ENCODE results near the gene IL10RB.
A peak's percentile ranks its signal among the peaks of the same experiment; 100 is the strongest.
"Not testable (repeated sequence)": the region's sequence is repeated elsewhere in the genome, so short reads cannot be mapped to it uniquely, and the experiment has no call there.

Gene IL10RB

DNA sequence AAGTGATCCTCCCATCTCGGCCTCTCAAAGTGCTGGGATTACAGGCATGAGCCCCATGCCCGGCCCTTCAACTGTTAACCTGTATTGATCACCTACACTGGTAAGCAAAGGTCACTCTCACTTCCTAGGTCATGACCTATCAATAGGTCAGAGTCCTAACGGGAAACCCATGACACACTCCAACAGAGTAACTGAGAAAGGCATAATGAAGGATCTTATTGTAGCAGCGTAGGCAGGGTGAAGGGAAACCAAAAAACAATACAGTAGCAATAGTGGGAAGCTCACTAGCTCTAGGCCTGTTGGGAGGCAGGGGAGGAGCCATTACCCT, 39.1 kb downstream of the IL10RB start:
- no peak for DNase-seq

- no peak for DNase-seq
Observed at GRCh38 chr21:33305938-33306337, 39.8 kb downstream of the IL10RB start.

- peak; percentile 41 to 43 for DNase-seq
Observed at GRCh38 chr21:33308586-33309490, 42.7 kb downstream of the IL10RB start.

GRCh38 chr21:33309778-33310177, 43.6 kb downstream of the IL10RB start:
- DNase-seq, result no peak

DNA sequence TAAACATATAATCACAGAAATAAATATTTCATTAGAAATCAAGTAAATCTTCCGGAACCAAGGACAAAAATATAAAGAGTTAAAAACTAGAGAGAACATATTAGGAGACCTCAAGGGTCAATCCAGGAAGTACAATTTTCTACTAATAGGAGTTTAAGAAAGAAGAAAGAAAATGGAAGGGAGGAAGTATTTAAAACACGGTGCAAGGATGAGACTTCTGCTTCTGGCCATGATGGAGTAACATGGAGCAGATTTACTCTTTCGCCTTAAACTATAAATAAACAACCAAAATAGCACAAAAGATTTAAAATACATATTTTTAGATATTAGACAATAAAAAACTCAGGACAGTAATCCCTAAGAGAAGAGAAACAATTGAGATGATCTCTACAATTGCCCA, 46.0 kb downstream of the IL10RB start:
- DNase-seq, result no peak

GRCh38 chr21:33313183-33313582, 47.0 kb downstream of the IL10RB start:
- no peak for DNase-seq

DNA sequence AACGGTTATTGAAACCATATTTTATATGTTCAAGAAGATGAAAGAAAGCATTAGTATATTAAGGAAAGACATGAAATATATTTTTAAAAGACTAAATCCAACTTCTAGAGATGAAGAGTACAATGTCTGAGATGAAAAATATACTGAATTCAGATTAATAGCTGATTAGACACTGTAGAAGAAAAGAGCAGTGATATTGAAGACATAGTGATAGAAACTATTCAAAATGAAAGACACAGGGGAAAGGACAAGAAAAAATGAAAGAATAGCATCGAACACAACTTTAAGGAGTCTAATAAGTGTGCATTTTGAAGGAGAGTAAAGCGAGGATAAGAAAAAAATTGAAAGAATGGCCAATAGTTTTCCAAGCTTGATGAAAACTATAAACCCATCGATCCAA, 47.4 kb downstream of the IL10RB start:
- DNase-seq, result no peak

DNA sequence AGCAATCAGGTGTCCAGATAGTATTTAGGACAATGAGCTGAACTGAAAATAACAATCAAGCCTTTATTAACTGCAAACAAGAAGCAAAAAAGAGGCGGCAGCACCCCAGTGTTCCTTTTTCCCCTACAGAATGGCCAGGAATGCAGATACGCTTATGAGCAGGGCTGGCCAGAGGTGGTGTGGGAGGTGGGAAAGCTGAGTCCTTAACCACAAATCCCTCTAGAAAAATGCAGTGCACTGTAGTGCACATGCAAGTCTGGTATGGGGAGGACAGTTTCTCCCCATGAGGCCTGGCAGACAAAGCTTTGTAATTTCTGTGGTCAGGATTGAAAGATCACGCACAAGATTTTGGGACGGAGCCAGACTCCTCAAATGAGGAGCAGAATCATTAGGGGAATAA, 47.9 kb downstream of the IL10RB start:
- no peak for DNase-seq

GRCh38 chr21:33315946-33316710, 50.0 kb downstream of the IL10RB start:
- no peak for DNase-seq

- DNase-seq, result no peak
Observed at GRCh38 chr21:33317145-33317544, 51.0 kb downstream of the IL10RB start.

- DNase-seq, result no peak
Observed at GRCh38 chr21:33317786-33318486, 51.8 kb downstream of the IL10RB start.

GRCh38 chr21:33321005-33321404, 54.8 kb downstream of the IL10RB start:
- DNase-seq, result not testable (repeated sequence)

DNA sequence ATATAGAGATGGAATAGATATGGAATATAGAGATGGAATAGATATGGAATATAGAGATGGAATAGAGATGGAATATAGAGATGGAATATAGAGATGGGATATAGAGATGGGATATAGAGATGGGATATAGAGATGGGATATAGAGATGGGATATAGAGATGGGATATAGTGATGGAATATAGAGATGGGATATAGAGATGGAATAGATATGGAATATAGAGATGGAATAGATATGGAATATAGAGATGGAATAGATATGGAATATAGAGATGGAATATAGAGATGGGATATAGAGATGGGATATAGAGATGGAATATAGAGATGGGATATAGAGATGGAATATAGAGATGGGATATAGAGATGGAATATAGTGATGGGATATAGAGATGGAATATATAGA, 57.4 kb downstream of the IL10RB start:
- DNase-seq, result not testable (repeated sequence)

DNA sequence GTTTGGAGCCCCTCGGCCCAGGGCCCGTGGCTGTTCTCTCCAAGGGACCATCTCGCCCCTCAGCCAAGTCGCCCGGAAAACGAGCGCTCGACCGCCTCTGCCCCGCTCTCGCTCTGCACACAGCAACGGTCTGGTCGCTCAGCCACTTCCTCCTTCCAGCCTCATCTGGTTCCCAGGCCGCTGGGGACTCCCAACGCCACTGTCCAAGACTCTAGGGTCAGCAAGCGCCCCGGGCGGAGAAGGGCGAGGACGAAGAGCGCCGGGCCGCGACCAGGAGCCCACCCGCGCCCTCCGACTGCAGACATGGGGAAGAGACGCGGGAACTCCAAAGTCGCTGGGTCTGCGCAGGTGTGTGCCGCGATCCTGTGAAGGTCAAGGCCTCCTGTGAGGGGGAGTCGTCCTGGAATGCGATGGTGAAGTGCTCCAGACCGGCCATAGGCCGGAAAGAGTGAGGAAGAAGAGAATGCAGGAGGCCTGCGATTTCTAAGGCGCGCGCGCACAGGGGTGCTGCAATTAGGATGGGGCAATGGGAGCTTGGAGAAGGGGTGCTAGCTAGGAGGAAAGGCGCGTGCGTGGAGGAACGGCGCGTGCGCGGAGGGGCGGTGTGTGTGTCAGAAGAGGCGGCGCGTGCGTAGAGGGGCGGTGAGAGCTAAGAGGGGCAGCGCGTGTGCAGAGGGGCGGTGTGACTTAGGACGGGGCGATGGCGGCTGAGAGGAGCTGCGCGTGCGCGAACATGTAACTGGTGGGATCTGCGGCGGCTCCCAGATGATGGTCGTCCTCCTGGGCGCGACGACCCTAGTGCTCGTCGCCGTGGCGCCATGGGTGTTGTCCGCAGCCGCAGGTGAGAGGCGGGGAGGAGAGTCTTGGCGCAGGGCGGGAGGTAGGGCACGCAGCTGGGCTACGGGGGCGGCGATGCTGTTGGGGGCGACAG, 58.4 kb downstream of the IL10RB start, which contains the start of gene IFNAR1:
IFNAR1 (plus strand) TSS at position 680 of the 931 bp plus-strand sequence; CDS start at position 766, 86 bp downstream.
- peak; percentile 98 to 99 for DNase-seq

DNA sequence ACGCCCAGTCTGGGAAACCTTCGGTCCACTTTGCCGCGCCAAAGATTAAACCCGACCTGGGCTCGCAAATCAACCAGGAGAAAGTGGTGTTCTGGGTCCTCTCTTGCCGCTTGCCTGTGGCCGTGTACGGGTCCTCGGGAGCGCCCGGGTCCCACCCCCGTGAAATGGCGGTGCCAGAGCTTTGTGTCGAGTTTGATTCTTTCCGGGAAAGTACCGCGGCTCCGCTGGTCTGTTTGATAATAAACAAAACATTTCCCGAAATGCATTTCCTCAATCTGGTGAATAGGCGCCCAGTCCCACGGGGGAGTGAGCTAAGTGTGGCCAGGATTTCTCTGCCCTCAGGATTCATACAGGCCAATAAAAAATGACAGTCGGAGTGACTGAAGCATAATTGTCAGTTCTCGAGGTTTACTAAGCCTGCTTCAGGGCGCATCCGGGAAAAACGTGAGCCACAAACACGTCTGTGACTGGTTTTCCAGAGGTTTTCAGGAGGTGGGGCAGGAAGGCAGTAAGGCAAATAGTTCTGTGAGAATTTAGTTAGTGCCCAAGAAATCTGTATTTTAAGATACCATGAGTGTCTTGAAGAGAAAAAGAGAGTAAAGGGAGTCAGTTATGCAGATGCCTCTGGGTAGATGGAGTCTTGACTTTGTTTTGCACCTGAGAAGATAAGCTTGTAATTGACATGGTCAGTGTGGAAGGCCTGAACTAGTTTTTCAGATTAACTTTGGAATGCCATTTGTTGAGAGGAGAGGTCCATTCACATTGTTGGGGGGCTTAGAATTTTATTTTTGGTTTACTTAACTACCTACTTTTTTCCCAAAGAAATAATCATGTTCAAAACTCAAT, 59.3 kb downstream of the IL10RB start:
- peak; percentile 28 to 33 for DNase-seq

DNA sequence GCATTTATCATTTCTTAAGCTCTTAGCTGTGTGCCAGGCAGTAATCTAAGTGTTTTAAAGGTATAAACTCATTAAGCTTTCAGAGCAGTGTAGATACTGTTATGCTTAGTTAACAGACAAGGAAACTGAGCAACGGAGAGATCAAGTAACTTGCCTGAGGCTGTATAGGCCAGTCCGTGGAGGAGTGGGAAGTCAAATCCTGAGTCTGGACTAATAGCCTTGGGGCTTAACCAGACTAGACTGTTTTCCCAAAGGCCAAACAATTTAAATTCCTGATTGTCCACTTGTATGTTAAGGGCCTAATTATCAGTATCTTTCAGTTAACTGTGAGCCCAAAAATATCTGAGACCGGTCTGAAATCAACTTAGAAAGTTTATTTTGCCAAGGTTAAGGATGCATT, 61.2 kb downstream of the IL10RB start:
- DNase-seq, result no peak

- DNase-seq, result no peak
Observed at GRCh38 chr21:33327792-33328433, 61.7 kb downstream of the IL10RB start.

- DNase-seq, result no peak
Observed at GRCh38 chr21:33330726-33331125, 64.6 kb downstream of the IL10RB start.

GRCh38 chr21:33332143-33332542, 66.0 kb downstream of the IL10RB start:
- DNase-seq, result no peak

DNA sequence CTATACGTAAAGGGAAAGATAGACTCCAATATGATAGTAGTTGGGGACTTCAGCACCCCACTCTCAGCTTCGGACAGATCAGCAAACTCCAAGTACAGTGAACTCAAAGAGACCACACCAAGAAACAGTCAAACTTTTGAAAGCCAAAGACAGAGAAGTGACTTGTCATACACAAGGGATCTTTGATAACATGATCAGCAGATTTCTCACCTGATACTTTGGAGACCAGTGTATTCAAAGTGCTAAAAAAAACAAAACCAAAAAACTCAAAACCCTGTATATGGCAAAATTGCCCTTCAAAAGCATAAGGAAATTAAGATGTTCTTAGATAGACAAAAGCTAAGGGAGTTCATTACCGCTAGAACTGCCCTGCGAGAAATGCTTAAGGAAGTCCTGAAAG, 68.0 kb downstream of the IL10RB start:
- DNase-seq, result no peak

DNA sequence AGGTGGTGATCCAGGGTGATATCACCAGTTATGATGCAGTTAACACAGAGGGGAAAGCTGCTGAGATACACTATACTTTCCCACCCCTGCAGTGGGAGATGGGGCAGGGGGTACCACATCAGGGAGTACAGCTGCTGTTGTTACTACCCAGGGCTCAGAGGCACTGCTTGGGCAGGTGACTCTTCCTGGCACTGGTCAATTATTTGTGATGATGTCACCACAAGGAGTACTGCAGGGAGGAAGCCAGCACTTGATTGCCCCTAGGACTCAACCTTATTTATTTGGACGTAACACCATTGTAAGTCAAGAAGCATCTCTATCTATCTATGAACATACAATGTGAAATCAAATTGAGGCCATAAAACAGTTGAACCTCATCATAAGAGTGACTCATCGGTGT, 68.7 kb downstream of the IL10RB start:
- DNase-seq, result no peak

Data from Kasumi-1 (cell line).